GM12874 (cell line): ENCODE results near the gene BEND3.

Experiments used
- CTCF ChIP-seq: IDR thresholded peaks from 2 replicates; pipeline ENCODE4 v1.5.1; 2011; ENCODE audit warnings: low read depth, mild to moderate bottlenecking, control low read depth, low read length, moderate library complexity; ENCODE audit not compliant: insufficient read depth

Gene BEND3

DNA sequence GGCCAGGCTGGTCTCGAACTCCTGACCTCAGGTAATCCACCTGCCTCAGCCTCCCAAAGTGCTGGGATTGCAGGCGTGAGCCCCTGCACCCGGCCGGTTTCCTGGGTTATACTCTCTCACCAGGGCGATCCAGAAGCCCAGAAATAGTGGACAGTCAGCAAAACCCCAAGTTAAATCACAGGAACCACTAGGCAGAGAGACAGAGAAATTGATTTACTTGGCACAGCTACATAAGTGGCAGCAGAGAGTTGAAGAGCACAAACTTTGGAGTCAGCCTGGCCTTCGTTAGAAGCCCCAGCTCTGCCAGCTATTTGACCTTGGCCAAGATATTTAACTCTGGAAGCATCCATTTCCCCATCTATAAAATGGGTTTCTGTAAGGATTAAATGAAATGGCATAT is 54.6 kb downstream of the BEND3 start:
- no peak for TF ChIP-seq CTCF

DNA sequence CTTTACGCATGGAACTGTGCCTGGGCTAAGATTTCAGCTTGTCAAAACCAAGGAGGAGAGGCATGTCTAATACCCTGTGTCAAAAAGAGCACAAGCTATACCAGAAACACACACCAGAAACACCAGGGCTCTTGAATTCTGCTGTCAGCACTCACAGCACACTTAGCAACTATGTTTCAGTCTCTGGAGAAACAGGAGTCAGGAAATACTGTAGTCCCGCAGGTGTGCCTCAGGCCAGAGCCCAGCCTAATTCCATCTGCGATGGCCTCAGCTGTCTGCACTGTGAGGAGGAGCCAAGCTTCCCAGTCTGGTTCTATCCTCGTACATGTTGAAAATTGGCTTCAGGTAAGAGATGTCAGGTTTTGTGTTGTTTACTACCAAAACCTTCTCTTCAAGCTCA is 55.7 kb downstream of the BEND3 start:
- TF ChIP-seq CTCF = no peak

GRCh38 chr6:107057679-107058078 is 57.6 kb downstream of the BEND3 start:
- TF ChIP-seq CTCF = no peak

GRCh38 chr6:107056796-107057195 is 58.5 kb downstream of the BEND3 start:
- no peak for TF ChIP-seq CTCF

GRCh38 chr6:107047807-107048206 is 67.5 kb downstream of the BEND3 start:
- TF ChIP-seq CTCF = no peak

DNA sequence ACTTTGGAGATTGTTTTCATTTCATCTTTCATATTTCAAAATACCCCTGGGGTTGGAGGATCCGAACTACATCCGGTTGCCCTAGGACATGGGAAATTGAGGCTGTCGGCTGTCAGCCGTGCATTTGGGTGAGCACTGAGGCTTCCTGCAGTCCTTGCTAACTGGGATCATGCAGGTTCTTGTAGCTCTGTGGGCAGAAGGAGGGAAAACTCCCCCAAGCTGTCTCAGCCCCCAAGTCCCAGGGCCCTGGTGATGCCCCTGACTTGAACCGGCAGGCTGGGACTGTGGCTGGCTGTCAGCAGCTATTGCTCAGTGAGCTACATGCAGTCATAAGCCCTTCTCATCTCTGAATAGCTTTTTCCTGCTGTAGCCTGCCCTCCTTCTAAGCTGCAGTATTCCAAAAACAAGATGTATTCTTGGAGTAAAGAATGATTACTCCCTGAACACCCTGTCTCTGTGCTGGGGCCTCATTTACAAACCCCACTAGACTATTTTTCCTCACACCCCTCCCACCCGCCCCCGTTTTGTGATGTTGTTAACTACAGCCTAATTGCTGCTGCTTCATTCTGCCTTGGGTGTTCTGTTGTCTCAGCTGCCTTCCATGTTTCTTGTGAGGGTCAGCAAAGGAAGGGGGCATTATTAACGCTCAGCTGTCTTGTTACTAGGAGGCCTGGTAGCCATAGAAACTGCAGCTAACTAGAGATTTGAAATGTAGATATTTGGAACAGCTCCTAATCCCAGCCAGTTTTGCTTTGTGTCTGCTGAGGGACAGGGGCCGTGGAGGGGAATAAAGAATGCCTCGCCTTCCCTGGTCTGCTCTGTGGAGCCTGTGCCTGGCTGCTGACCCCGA is 69.3 kb downstream of the BEND3 start:
- TF ChIP-seq CTCF = no peak

GRCh38 chr6:107033126-107033525 is 82.2 kb downstream of the BEND3 start:
- TF ChIP-seq CTCF = no peak

DNA sequence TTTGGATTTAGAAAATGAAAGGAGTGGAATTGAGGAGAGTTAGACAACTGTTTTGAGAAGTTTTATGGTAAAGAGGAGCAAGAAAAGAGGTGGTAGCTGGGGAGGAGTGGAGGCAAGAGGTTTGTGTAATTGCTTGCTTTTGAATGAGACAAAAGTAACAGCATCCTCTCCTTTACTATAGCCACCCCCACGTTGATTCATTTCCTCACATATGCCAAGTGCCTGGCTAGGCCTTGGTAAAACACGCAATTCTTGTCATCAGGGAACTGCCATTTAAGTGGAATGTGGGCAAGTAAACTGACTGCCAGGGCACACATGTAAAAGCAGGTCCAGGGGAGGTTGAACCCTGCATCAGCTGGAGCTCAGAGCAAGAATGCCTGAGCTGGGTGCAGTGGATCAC is 83.3 kb downstream of the BEND3 start:
- no peak for TF ChIP-seq CTCF
